ENCODE measurements around the gene KYAT1. TPM values are rescaled to one million over a fixed set of nuclear protein-coding genes. Genes with fewer than 3 reads are reported as not detected.
"Not testable (repeated sequence)": the region's sequence is repeated elsewhere in the genome, so short reads cannot be mapped to it uniquely, and the experiment has no call there.

The KYAT1 gene
- total and polyA plus RNA-seq, 9 donors, result 4.2 to 8.8 (median 5.4) TPM

GRCh38 chr9:128802482-128802881 lies 79.3 kb downstream of the KYAT1 start:
- H3K27me3 ChIP-seq (ENCODE audit: control insufficient read depth, insufficient read depth, low read length), result no peaks in the 10 kb centered on the region
- WGBS (ENCODE audit: insufficient coverage), result 100% methylated on average over 3 of the region's 4 CpGs
- no peak overlapping the region for H3K27ac ChIP-seq (ENCODE audit: low read length)
- H3K4me1 ChIP-seq (ENCODE audit: control insufficient read depth, insufficient read depth, low read length), result no peaks in the 10 kb centered on the region
- DNase-seq, result no peak
- no peaks in the 10 kb centered on the region for H3K9me3 ChIP-seq (replicated peaks; ENCODE audit: control insufficient read depth, low read depth, low read length)
- no peak overlapping the region for H3K4me3 ChIP-seq (ENCODE audit: low read length)
- H3K36me3 ChIP-seq (ENCODE audit: control insufficient read depth, insufficient read depth, low read length), result peaks cover 77% of the 10 kb centered on the region

GRCh38 chr9:128800061-128800460 lies 81.7 kb downstream of the KYAT1 start:
- no peaks in the 10 kb centered on the region for H3K4me1 ChIP-seq (ENCODE audit: control insufficient read depth, insufficient read depth, low read length)
- H3K27me3 ChIP-seq (ENCODE audit: control insufficient read depth, insufficient read depth, low read length), result no peaks in the 10 kb centered on the region
- no peak for DNase-seq
- H3K27ac ChIP-seq (ENCODE audit: low read length), result no peak overlapping the region
- WGBS (ENCODE audit: insufficient coverage), result 90% methylated on average over 4 of the region's 7 CpGs
- peaks cover 72% of the 10 kb centered on the region for H3K36me3 ChIP-seq (ENCODE audit: control insufficient read depth, insufficient read depth, low read length)
- no peaks in the 10 kb centered on the region for H3K9me3 ChIP-seq (replicated peaks; ENCODE audit: control insufficient read depth, low read depth, low read length)
- no peak overlapping the region for H3K4me3 ChIP-seq (ENCODE audit: low read length)

- DNase-seq, result no peak
- Histone ChIP-seq H3K27ac (ENCODE audit: low read length) (no peak overlapping the region), H3K4me1 (ENCODE audit: control insufficient read depth, insufficient read depth, low read length) (no peaks in the 10 kb centered on the region), H3K9me3 (replicated peaks; ENCODE audit: control insufficient read depth, low read depth, low read length) (no peaks in the 10 kb centered on the region), H3K27me3 (ENCODE audit: control insufficient read depth, insufficient read depth, low read length) (no peaks in the 10 kb centered on the region), H3K4me3 (ENCODE audit: low read length) (no peak overlapping the region), H3K36me3 (ENCODE audit: control insufficient read depth, insufficient read depth, low read length) (peaks cover 76% of the 10 kb centered on the region)
- WGBS (ENCODE audit: insufficient coverage), result 92% methylated on average over 7 of the region's 8 CpGs
Measured at GRCh38 chr9:128798896-128799295, 82.9 kb downstream of the KYAT1 start.

- H3K36me3 ChIP-seq (ENCODE audit: control insufficient read depth, insufficient read depth, low read length), result peaks cover 87% of the 10 kb centered on the region
- H3K9me3 ChIP-seq (replicated peaks; ENCODE audit: control insufficient read depth, low read depth, low read length); H3K27ac ChIP-seq (ENCODE audit: low read length); H3K4me1 ChIP-seq (ENCODE audit: control insufficient read depth, insufficient read depth, low read length); H3K27me3 ChIP-seq (ENCODE audit: control insufficient read depth, insufficient read depth, low read length); H3K4me3 ChIP-seq (ENCODE audit: low read length); DNase-seq: not testable (repeated sequence)
- no CpG with 5 or more reads among the region's 2 CpGs for WGBS (ENCODE audit: insufficient coverage)
Measured at GRCh38 chr9:128794961-128795360, 86.8 kb downstream of the KYAT1 start.

- peaks cover 6% of the 10 kb centered on the region for H3K4me1 ChIP-seq (ENCODE audit: control insufficient read depth, insufficient read depth, low read length)
- H3K27ac ChIP-seq (ENCODE audit: low read length), result no peak overlapping the region
- 96% methylated on average over 6 of the region's 8 CpGs for WGBS (ENCODE audit: insufficient coverage)
- no peaks in the 10 kb centered on the region for H3K27me3 ChIP-seq (ENCODE audit: control insufficient read depth, insufficient read depth, low read length)
- no peak for DNase-seq
- H3K4me3 ChIP-seq (ENCODE audit: low read length), result no peak overlapping the region
- no peaks in the 10 kb centered on the region for H3K9me3 ChIP-seq (replicated peaks; ENCODE audit: control insufficient read depth, low read depth, low read length)
- H3K36me3 ChIP-seq (ENCODE audit: control insufficient read depth, insufficient read depth, low read length), result peaks cover 81% of the 10 kb centered on the region
Measured at GRCh38 chr9:128792978-128793686, 88.6 kb downstream of the KYAT1 start.

GRCh38 chr9:128792134-128792533 lies 89.6 kb downstream of the KYAT1 start:
- no peak overlapping the region for H3K4me3 ChIP-seq (ENCODE audit: low read length)
- WGBS (ENCODE audit: insufficient coverage), result 94% methylated on average over 9 of the region's 9 CpGs
- H3K4me1 ChIP-seq (ENCODE audit: control insufficient read depth, insufficient read depth, low read length), result peaks cover 12% of the 10 kb centered on the region
- H3K27me3 ChIP-seq (ENCODE audit: control insufficient read depth, insufficient read depth, low read length), result no peaks in the 10 kb centered on the region
- no peak overlapping the region for H3K27ac ChIP-seq (ENCODE audit: low read length)
- no peak for DNase-seq
- no peaks in the 10 kb centered on the region for H3K9me3 ChIP-seq (replicated peaks; ENCODE audit: control insufficient read depth, low read depth, low read length)
- H3K36me3 ChIP-seq (ENCODE audit: control insufficient read depth, insufficient read depth, low read length), result peaks cover 72% of the 10 kb centered on the region

- WGBS (ENCODE audit: insufficient coverage), result 70% methylated on average over 2 of the region's 4 CpGs
- DNase-seq, result no peak
- no peaks in the 10 kb centered on the region for H3K9me3 ChIP-seq (replicated peaks; ENCODE audit: control insufficient read depth, low read depth, low read length)
- H3K4me1 ChIP-seq (ENCODE audit: control insufficient read depth, insufficient read depth, low read length), result peaks cover 18% of the 10 kb centered on the region
- no peak overlapping the region for H3K4me3 ChIP-seq (ENCODE audit: low read length)
- peaks cover 62% of the 10 kb centered on the region for H3K36me3 ChIP-seq (ENCODE audit: control insufficient read depth, insufficient read depth, low read length)
- no peak overlapping the region for H3K27ac ChIP-seq (ENCODE audit: low read length)
- no peaks in the 10 kb centered on the region for H3K27me3 ChIP-seq (ENCODE audit: control insufficient read depth, insufficient read depth, low read length)
Measured at GRCh38 chr9:128790536-128790935, 91.2 kb downstream of the KYAT1 start.

- H3K9me3 ChIP-seq (replicated peaks; ENCODE audit: control insufficient read depth, low read depth, low read length), result no peaks in the 10 kb centered on the region
- 25% methylated on average over 1 of the region's 1 CpG for WGBS (ENCODE audit: insufficient coverage)
- H3K4me3 ChIP-seq (ENCODE audit: low read length), result peak overlapping the region; percentile 99
- H3K27ac ChIP-seq (ENCODE audit: low read length), result no peak overlapping the region
- peaks cover 44% of the 10 kb centered on the region for H3K36me3 ChIP-seq (ENCODE audit: control insufficient read depth, insufficient read depth, low read length)
- no peak for DNase-seq
- no peaks in the 10 kb centered on the region for H3K27me3 ChIP-seq (ENCODE audit: control insufficient read depth, insufficient read depth, low read length)
- peaks cover 24% of the 10 kb centered on the region for H3K4me1 ChIP-seq (ENCODE audit: control insufficient read depth, insufficient read depth, low read length)
Measured at GRCh38 chr9:128788445-128788844, 93.3 kb downstream of the KYAT1 start.

GRCh38 chr9:128787659-128788058 lies 94.1 kb downstream of the KYAT1 start:
- Histone ChIP-seq H3K27ac (ENCODE audit: low read length) (peak overlapping the region; percentile 84), H3K36me3 (ENCODE audit: control insufficient read depth, insufficient read depth, low read length) (peaks cover 36% of the 10 kb centered on the region), H3K27me3 (ENCODE audit: control insufficient read depth, insufficient read depth, low read length) (no peaks in the 10 kb centered on the region), H3K9me3 (replicated peaks; ENCODE audit: control insufficient read depth, low read depth, low read length) (no peaks in the 10 kb centered on the region), H3K4me1 (ENCODE audit: control insufficient read depth, insufficient read depth, low read length) (peaks cover 28% of the 10 kb centered on the region), H3K4me3 (ENCODE audit: low read length) (peak overlapping the region; percentile 99)
- DNase-seq, result peak; percentile 46
- 0% methylated on average over 2 of the region's 7 CpGs for WGBS (ENCODE audit: insufficient coverage)

GRCh38 chr9:128786681-128787601 lies 94.8 kb downstream of the KYAT1 start, which contains the start of gene TBC1D13:
TSS of gene TBC1D13 (plus strand) at chr9:128787253. CDS start at chr9:128787354, 101 bp downstream.
- Histone ChIP-seq H3K27me3 (ENCODE audit: control insufficient read depth, insufficient read depth, low read length) (no peaks in the 10 kb centered on the region), H3K4me1 (ENCODE audit: control insufficient read depth, insufficient read depth, low read length) (peaks cover 31% of the 10 kb centered on the region), H3K27ac (ENCODE audit: low read length) (peak within 1 kb of the TSS; percentile 92), H3K9me3 (replicated peaks; ENCODE audit: control insufficient read depth, low read depth, low read length) (no peaks in the 10 kb centered on the region), H3K36me3 (ENCODE audit: control insufficient read depth, insufficient read depth, low read length) (peaks cover 29% of the 10 kb centered on the region), H3K4me3 (ENCODE audit: low read length) (peak within 1 kb of the TSS; percentile 99)
- DNase-seq, result peak; percentile 90
- 4% methylated on average over 64 of the region's 64 CpGs for WGBS (ENCODE audit: insufficient coverage)
